ENCODE results near the gene POLD1. TPM values are rescaled to one million over a fixed set of nuclear protein-coding genes. Genes with fewer than 3 reads are reported as not detected.

The POLD1 gene
- total RNA-seq, 1 donor from 2014 or later, result 171 TPM

DNA sequence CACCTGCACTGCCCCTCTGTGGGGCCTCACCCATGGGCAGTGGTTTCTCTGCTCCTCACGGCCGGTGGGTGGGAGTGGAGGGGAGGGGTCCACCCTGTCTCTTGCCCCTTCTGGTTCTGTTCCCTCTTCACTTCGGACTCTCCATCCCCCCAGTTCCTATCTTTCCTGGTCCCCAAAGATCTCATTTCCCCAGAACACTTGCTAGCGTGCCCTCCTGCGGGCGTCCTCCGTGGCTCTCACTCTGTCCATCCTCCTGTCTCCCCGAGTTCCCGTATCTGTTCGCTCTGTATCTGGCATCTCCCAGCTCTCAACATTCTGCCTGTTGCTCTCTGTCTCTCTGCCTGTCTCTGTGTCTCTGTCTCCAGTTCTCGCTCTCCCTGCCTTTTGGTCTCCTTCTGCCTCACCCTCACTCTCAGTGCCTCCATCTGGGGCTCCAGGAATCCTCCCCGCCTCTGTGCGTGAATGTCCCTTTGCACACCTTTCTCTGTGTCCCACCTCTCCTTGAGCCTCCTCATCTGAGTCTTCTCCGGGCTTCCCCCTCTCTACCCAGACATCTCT is 35.0 kb downstream of the POLD1 start:
- peaks cover 12% of the 10 kb centered on the region for H3K4me1 Mint-ChIP-seq (ENCODE audit: low read depth)
- no peak for DNase-seq (ENCODE audit: low spot score)
- intact Hi-C loops (cut with micrococcal nuclease), result no loop called here
- no peak overlapping the region for H3K4me3 Mint-ChIP-seq
- peaks cover 11% of the 10 kb centered on the region for H3K36me3 Mint-ChIP-seq (ENCODE audit: low read depth)
- H3K27me3 Mint-ChIP-seq (ENCODE audit: insufficient read depth), result peaks cover 2% of the 10 kb centered on the region
- no peak overlapping the region for H3K27ac Mint-ChIP-seq
- no peaks in the 10 kb centered on the region for H3K9me3 Mint-ChIP-seq

DNA sequence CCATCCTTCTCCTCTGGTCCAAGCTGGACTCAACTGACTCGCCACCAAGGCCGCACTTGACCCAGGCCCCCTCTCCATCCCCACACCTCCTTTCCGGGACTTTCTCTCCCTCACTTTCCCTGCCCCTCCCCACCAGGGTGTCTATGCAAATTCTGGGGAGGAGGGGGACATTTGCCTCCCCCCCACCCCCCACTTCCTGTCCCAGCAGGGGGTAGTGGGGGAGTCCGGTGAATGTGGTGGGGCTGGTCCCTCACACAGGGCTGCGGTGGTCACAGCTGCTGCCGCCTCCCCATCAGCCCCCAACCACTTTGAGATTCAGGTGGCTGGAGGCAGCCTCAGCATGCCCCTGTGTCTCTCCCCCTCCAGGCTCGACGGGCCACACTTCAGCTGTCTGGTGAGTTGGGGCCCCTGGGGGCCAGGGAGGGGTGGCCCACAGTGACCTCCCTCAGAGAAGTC is 35.5 kb downstream of the POLD1 start:
- Mint-ChIP-seq H3K36me3 (ENCODE audit: low read depth) (peaks cover 8% of the 10 kb centered on the region), H3K9me3 (no peaks in the 10 kb centered on the region), H3K27ac (no peak overlapping the region), H3K4me1 (ENCODE audit: low read depth) (peaks cover 12% of the 10 kb centered on the region), H3K4me3 (no peak overlapping the region), H3K27me3 (ENCODE audit: insufficient read depth) (peaks cover 2% of the 10 kb centered on the region)
- no peak for DNase-seq (ENCODE audit: low spot score)
- intact Hi-C loops (cut with micrococcal nuclease), result no loop called here

DNA sequence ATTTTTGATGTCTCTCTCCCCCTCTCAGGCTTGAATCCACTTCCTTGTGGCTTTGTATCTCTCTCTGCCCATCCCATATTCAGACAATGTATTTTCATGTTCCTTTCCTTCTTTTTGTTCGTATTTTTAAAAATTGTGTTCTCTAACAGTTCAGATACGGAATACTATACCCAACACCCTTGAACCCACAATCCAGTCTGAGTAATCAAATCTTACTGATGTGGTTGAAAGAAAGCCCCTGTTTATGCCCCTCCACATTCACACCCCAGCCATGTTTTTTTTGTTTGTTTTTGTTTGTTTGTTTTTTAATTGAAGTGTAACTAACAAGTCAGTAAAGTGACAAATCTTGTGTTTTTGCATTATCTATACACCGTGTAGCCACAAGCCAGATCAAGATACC is 36.0 kb downstream of the POLD1 start:
- intact Hi-C loops (cut with micrococcal nuclease), result no loop called here
- Mint-ChIP-seq H3K27me3 (ENCODE audit: insufficient read depth) (peaks cover 2% of the 10 kb centered on the region), H3K9me3 (no peaks in the 10 kb centered on the region), H3K4me3 (no peak overlapping the region), H3K4me1 (ENCODE audit: low read depth) (peaks cover 12% of the 10 kb centered on the region), H3K36me3 (ENCODE audit: low read depth) (peaks cover 8% of the 10 kb centered on the region), H3K27ac (no peak overlapping the region)
- no peak for DNase-seq (ENCODE audit: low spot score)

DNA sequence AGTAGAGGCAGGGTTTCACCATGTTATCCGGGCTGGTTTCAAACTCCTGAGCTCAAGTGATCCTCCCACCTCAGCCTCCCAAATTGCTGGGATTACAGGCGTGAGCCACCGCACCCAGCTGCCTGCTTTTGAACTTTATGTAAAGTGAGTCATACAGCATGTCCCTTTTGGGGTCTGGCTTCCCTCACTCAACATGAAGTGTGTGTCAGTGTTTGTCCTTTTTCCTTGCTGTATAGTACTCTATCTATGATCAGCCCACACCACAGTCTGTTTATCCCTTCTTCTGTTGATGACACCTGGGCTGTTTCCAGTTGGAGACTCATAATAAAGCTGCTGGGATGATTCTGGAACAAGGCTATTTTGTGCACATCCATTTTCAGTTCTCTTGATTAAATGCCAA is 36.7 kb downstream of the POLD1 start:
- Mint-ChIP-seq H3K27ac (no peak overlapping the region), H3K36me3 (ENCODE audit: low read depth) (peaks cover 8% of the 10 kb centered on the region), H3K9me3 (no peaks in the 10 kb centered on the region), H3K27me3 (ENCODE audit: insufficient read depth) (peaks cover 2% of the 10 kb centered on the region), H3K4me3 (no peak overlapping the region), H3K4me1 (ENCODE audit: low read depth) (peaks cover 12% of the 10 kb centered on the region)
- intact Hi-C loops (cut with micrococcal nuclease), result no loop called here
- DNase-seq (ENCODE audit: low spot score), result no peak

DNA sequence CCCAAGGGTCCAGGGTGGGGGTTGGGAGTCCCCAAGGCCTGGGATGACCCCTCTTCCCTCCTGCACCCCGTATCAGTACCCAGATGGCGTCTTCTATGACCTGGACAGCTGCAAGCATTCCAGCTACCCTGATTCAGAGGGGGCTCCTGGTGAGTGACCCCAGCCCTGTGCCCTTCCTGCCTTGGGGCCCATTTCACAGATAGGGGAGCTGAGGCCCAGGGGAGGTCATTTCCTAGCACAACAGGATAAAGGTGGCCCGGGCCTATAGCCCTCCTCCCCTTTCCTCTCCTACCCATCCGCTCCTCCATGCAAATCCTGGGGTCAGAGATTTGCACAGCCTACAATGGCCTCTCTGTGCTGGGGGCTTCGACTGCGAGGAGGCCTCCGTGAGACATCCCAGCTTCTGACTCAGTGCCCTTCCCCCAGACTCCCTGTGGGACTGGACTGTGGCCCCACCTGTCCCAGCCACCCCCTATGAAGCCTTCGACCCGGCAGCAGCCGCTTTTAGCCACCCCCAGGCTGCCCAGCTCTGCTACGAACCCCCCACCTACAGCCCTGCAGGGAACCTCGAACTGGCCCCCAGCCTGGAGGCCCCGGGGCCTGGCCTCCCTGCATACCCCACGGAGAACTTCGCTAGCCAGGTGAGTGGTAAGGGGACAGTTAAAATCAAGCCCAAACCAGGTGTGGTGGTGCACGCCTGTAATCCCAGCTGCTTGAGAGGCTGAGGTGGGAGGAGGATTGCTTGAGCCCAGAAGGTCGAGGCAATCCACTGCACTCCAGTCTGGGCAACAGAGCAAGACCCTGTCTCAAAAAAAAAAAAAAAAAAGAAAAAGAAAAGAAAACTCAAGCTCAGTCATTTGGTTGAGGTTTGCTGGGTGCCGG is 38.5 kb downstream of the POLD1 start:
- Mint-ChIP-seq H3K9me3 (no peaks in the 10 kb centered on the region), H3K4me3 (no peak overlapping the region), H3K27me3 (ENCODE audit: insufficient read depth) (peaks cover 2% of the 10 kb centered on the region), H3K27ac (no peak overlapping the region), H3K36me3 (ENCODE audit: low read depth) (peaks cover 8% of the 10 kb centered on the region), H3K4me1 (ENCODE audit: low read depth) (peaks cover 12% of the 10 kb centered on the region)
- DNase-seq (ENCODE audit: low spot score), result no peak
- intact Hi-C loops (cut with micrococcal nuclease), result no loop called here

DNA sequence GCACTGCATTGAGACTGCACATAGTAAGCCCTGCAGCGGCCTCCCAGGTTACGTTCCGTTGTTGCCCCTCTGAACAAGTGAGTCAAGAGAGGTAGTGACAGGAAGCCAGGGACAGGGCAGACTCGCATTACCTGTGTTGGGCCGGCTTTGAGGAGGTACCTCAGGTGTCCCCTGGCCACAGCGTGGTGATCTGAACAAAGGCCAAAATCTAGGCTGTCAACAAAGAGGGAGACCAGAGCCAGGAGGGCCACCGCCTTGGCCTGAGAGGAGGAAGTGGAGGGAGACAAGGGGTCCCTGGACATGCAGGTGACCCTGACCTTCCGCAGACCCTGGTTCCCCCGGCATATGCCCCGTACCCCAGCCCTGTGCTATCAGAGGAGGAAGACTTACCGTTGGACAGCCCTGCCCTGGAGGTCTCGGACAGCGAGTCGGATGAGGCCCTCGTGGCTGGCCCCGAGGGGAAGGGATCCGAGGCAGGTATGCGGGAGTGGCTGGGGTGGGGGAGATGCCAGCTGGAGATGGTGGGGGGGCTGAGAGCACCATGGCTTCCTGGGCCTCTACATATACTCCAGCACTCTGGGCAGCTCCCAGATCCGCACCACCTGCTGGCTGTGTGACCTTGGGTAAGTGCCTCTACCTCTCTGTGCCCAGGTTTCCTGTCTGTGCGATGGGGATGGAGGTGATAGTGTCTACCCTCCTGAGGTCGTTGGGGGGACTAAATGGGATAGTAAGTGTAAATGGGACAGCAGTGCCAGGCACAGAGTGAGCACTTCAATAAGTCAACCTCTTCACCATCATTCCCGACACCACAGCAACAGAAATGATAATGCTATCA is 39.3 kb downstream of the POLD1 start:
- H3K36me3 Mint-ChIP-seq (ENCODE audit: low read depth), result peaks cover 8% of the 10 kb centered on the region
- H3K27ac Mint-ChIP-seq, result no peak overlapping the region
- intact Hi-C loops (cut with micrococcal nuclease), result no loop called here
- no peak for DNase-seq (ENCODE audit: low spot score)
- H3K27me3 Mint-ChIP-seq (ENCODE audit: insufficient read depth), result peaks cover 2% of the 10 kb centered on the region
- no peaks in the 10 kb centered on the region for H3K9me3 Mint-ChIP-seq
- H3K4me1 Mint-ChIP-seq (ENCODE audit: low read depth), result peaks cover 12% of the 10 kb centered on the region
- H3K4me3 Mint-ChIP-seq, result no peak overlapping the region

DNA sequence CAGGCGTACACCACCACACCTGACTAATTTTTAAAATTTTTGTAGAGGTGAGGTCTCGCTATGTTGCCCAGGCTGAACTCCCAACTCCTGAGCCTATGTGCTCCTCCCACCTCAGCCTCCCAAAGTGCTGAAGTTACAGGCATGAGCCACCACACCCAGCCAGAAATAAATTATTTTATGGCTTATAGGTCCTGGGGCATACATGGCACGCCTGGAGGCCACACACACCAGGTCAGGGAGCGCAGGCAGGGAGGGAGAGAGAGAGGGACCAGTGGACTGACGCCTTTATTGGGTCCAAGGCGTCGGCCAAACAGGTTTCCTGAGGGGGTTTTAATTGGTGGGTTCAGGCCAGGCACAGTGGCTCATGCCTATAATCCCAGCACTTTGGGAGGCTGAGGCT is 41.4 kb downstream of the POLD1 start:
- Mint-ChIP-seq H3K27ac (no peak overlapping the region), H3K36me3 (ENCODE audit: low read depth) (peaks cover 2% of the 10 kb centered on the region), H3K4me1 (ENCODE audit: low read depth) (peaks cover under 1% of the 10 kb centered on the region), H3K4me3 (no peak overlapping the region), H3K27me3 (ENCODE audit: insufficient read depth) (peaks cover 7% of the 10 kb centered on the region), H3K9me3 (no peaks in the 10 kb centered on the region)
- intact Hi-C loops (cut with micrococcal nuclease), result no loop called here
- DNase-seq (ENCODE audit: low spot score), result no peak

DNA sequence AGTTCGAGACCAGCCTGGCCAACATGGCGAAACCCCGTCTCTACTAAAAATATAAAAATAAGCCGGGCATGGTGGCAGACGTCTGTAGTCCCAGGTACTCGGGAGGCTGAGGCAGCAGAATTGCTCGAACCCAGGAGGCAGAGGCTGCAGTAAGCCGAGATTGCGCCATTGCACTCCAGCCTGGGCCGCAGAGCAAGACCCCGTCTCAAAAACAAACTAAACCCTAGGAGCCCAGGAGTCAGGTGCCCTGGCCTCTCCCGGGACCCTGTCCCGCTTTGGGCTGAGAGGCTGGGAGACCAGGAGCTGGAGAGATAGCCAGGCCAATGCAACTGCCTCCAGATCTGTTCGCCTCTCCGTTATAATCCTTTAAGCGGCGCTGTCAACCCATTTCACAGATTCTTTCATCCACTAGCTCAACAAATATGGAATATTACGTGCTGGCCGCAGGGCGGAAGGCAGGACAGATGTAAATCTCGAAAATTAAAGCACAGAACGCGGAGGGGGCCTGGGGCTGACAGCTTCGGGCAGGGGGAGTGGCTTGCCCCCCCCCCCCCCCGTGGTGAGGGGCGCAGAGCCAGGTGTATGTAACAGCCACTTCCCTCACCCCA is 43.3 kb downstream of the POLD1 start:
- intact Hi-C loops (cut with micrococcal nuclease), result no loop called here
- Mint-ChIP-seq H3K9me3 (no peaks in the 10 kb centered on the region), H3K4me1 (ENCODE audit: low read depth) (peaks cover 12% of the 10 kb centered on the region), H3K27ac (no peak overlapping the region), H3K36me3 (ENCODE audit: low read depth) (no peaks in the 10 kb centered on the region), H3K4me3 (no peak overlapping the region), H3K27me3 (ENCODE audit: insufficient read depth) (peaks cover 7% of the 10 kb centered on the region)
- no peak for DNase-seq (ENCODE audit: low spot score)

DNA sequence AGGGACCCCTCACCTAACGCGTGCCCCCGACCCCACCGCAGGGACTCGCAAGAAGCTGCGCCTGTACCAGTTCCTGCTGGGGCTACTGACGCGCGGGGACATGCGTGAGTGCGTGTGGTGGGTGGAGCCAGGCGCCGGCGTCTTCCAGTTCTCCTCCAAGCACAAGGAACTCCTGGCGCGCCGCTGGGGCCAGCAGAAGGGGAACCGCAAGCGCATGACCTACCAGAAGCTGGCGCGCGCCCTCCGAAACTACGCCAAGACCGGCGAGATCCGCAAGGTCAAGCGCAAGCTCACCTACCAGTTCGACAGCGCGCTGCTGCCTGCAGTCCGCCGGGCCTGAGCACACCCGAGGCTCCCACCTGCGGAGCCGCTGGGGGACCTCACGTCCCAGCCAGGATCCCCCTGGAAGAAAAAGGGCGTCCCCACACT is 43.9 kb downstream of the POLD1 start:
- Mint-ChIP-seq H3K27me3 (ENCODE audit: insufficient read depth) (peaks cover 9% of the 10 kb centered on the region), H3K36me3 (ENCODE audit: low read depth) (no peaks in the 10 kb centered on the region), H3K4me1 (ENCODE audit: low read depth) (peaks cover 12% of the 10 kb centered on the region), H3K27ac (no peak overlapping the region), H3K9me3 (no peaks in the 10 kb centered on the region), H3K4me3 (peak overlapping the region; percentile 45)
- intact Hi-C loops (cut with micrococcal nuclease), result no loop called here
- DNase-seq (ENCODE audit: low spot score), result peak; percentile 28

DNA sequence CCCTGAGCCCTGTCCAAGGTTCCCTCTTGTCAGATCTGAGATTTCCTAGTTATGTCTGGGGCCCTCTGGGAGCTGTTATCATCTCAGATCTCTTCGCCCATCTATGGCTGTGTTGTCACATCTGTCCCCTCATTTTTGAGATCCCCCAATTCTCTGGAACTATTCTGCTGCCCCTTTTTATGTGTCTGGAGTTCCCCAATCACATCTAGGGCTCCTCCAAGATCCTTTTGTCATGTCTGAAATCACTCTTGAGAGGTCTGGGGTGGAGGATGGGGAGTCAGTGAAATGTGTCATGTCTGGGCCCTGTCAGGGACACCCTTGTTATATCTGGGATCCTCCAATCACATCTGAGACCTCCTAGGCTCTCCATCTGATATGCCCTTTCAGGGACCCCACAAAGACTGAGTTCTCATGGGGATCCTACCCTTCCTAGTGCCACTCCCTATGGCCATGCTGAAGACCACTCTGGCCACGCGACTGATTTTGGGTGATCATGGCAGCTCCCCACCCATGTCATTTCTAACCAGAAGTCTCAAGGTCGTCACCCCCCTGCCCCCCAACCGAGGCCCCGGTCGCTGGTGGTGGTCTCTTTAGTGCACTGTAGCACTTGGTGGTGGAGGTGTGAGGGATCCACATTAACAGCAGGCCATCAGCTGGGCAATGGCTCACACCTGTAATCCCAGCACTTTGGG is 44.8 kb downstream of the POLD1 start:
- peak overlapping the region; percentile 24 for H3K4me3 Mint-ChIP-seq
- no peak overlapping the region for H3K27ac Mint-ChIP-seq
- H3K9me3 Mint-ChIP-seq, result no peaks in the 10 kb centered on the region
- intact Hi-C loops (cut with micrococcal nuclease), result no loop called here
- peaks cover 13% of the 10 kb centered on the region for H3K27me3 Mint-ChIP-seq (ENCODE audit: insufficient read depth)
- H3K4me1 Mint-ChIP-seq (ENCODE audit: low read depth), result peaks cover 12% of the 10 kb centered on the region
- DNase-seq (ENCODE audit: low spot score), result no peak
- H3K36me3 Mint-ChIP-seq (ENCODE audit: low read depth), result no peaks in the 10 kb centered on the region

DNA sequence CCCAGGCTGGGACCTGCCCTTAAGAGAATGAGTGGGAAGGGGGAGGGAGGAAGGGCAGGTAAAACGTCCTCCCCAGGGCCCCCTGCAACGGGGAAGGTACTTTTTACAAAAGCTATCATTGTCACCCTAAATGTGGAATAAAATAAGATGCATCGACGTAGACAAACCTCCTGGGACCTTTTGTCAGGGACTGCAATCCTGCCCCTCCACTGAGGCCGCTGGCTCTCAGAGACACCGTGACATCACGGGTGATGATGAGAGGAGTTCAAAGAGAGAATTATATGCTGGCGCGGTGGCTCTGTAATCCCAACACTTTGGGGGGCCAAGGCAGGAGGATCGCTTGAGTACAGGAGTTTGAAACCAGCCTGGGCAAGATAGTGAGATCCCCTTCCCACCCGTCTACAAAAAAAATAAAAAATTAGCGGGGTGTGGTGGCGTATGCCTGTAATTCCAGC is 46.8 kb downstream of the POLD1 start:
- peaks cover 13% of the 10 kb centered on the region for H3K27me3 Mint-ChIP-seq (ENCODE audit: insufficient read depth)

More for the DNA sequence above, 46.8 kb downstream of the POLD1 start:
- intact Hi-C loops (cut with micrococcal nuclease), result loop anchor here (1.0 to 2.0 kb wide), 5 partner anchors 30 to 80 kb away; partner anchors contain the start of genes EMC10, GARIN5A, JOSD2 and POLD1
- peaks cover 12% of the 10 kb centered on the region for H3K4me1 Mint-ChIP-seq (ENCODE audit: low read depth)
- peak overlapping the region; percentile 93 for H3K27ac Mint-ChIP-seq
- H3K9me3 Mint-ChIP-seq, result no peaks in the 10 kb centered on the region
- no peaks in the 10 kb centered on the region for H3K36me3 Mint-ChIP-seq (ENCODE audit: low read depth)
- no peak for DNase-seq (ENCODE audit: low spot score)
- H3K4me3 Mint-ChIP-seq, result peak overlapping the region; percentile 89

Measured in activated T-helper 1 cell treated with anti-CD3 and anti-CD28 coated beads, Interleukin-12 subunit alpha, Interleukin-12 subunit beta, Interleukin-2, Interleukin-4 antibody, amounts not matched to agents 30 ng/mL and 10 ng/mL and 1 ng/mL, durations not matched to agents 14 hours and 24 hours and 36 hours (primary cell).